GM21825 (cell line): ENCODE data around the gene TRPM1.

Source experiments
- ATAC-seq: cut with Tn5 transposase; IDR thresholded peaks from one replicate; pipeline ENCODE4 v1.9.1; 2021; ENCODE audit warnings: mild to moderate bottlenecking, moderate library complexity; ENCODE audit not compliant: unreplicated experiment

TRPM1 gene

GRCh38 chr15:31101262-31102038 lies at the start of gene TRPM1:
Gene TRPM1, minus strand, starts transcription at chr15:31101725. Its CDS starts 20,370 bp downstream, at chr15:31081355.
- no peak for ATAC-seq

GRCh38 chr15:31150732-31151231 lies 49.3 kb upstream of the TRPM1 start:
- no peak for ATAC-seq

- ATAC-seq = no peak
These were observed 48.5 kb upstream of the TRPM1 start for GRCh38 chr15:31149987-31150386.

GRCh38 chr15:31149088-31149505 lies 47.6 kb upstream of the TRPM1 start:
- ATAC-seq = no peak

- ATAC-seq = no peak
These were observed 47.0 kb upstream of the TRPM1 start for GRCh38 chr15:31148297-31149087.

- no peak for ATAC-seq
These were observed 46.4 kb upstream of the TRPM1 start for GRCh38 chr15:31147944-31148296.

GRCh38 chr15:31147456-31147855 lies 45.9 kb upstream of the TRPM1 start:
- ATAC-seq = no peak

GRCh38 chr15:31145271-31145911 lies 43.9 kb upstream of the TRPM1 start:
- no peak for ATAC-seq

- no peak for ATAC-seq
These were observed 40.3 kb upstream of the TRPM1 start for GRCh38 chr15:31141792-31142191.

- no peak for ATAC-seq
These were observed 35.2 kb upstream of the TRPM1 start for GRCh38 chr15:31136607-31137328.

- ATAC-seq = no peak
These were observed 34.5 kb upstream of the TRPM1 start for GRCh38 chr15:31136016-31136415.

- no peak for ATAC-seq
These were observed 34.0 kb upstream of the TRPM1 start for GRCh38 chr15:31135523-31135922.

GRCh38 chr15:31133890-31134289 lies 32.4 kb upstream of the TRPM1 start:
- no peak for ATAC-seq

- no peak for ATAC-seq
These were observed 30.4 kb upstream of the TRPM1 start for GRCh38 chr15:31131853-31132375.

GRCh38 chr15:31130576-31131237 lies 29.2 kb upstream of the TRPM1 start:
- no peak for ATAC-seq

- no peak for ATAC-seq
These were observed 28.3 kb upstream of the TRPM1 start for GRCh38 chr15:31129769-31130303.

GRCh38 chr15:31128919-31129768 lies 27.6 kb upstream of the TRPM1 start:
- ATAC-seq = no peak

- ATAC-seq = no peak
These were observed 27.0 kb upstream of the TRPM1 start for GRCh38 chr15:31128477-31128876.
